ACC112 (cell line): ENCODE results near the gene RTP3.

Experiments
- H2AFZ ChIP-seq: fragments of 200-600 bp; sonication (generic); one replicate; pipeline ENCODE4 v1.6.0; 2017; ENCODE audit warnings: antibody characterized with exemption, low read length; ENCODE audit not compliant: unreplicated experiment
- H3K27ac ChIP-seq: fragments of 200-600 bp; sonication (generic); 2 replicates; pipeline ENCODE4 v1.5.1; 2014; ENCODE audit warnings: low read depth, mild to moderate bottlenecking, antibody characterized with exemption, low read length, moderate library complexity
- H3K27me3 ChIP-seq: fragments of 200-600 bp; sonication (generic); 2 replicates; pipeline ENCODE4 v1.6.1; 2014; ENCODE audit warnings: mild to moderate bottlenecking, antibody characterized with exemption, low read length, moderate library complexity, mixed read lengths; ENCODE audit not compliant: insufficient read depth
- H3K36me3 ChIP-seq: fragments of 200-600 bp; sonication (generic); 2 replicates; pipeline ENCODE4 v1.6.1; 2016; ENCODE audit warnings: mild to moderate bottlenecking, antibody characterized with exemption, low read length, moderate library complexity, mixed read lengths; ENCODE audit not compliant: insufficient read depth
- H3K4me1 ChIP-seq: fragments of 200-600 bp; sonication (generic); one replicate; pipeline ENCODE4 v1.6.1; 2016; ENCODE audit warnings: low read length, mixed read lengths; ENCODE audit not compliant: insufficient read depth, unreplicated experiment, control insufficient read depth
- H3K4me3 ChIP-seq: fragments of 200-600 bp; sonication (generic); 2 replicates; pipeline ENCODE4 v1.5.1; 2014; ENCODE audit warnings: mild to moderate bottlenecking, low read depth, low read length
- H3K79me2 ChIP-seq: fragments of 200-600 bp; sonication (generic); one replicate; pipeline ENCODE4 v1.6.0; 2016; ENCODE audit warnings: low read length; ENCODE audit not compliant: control insufficient read depth, unreplicated experiment, insufficient read depth

Gene RTP3

DNA sequence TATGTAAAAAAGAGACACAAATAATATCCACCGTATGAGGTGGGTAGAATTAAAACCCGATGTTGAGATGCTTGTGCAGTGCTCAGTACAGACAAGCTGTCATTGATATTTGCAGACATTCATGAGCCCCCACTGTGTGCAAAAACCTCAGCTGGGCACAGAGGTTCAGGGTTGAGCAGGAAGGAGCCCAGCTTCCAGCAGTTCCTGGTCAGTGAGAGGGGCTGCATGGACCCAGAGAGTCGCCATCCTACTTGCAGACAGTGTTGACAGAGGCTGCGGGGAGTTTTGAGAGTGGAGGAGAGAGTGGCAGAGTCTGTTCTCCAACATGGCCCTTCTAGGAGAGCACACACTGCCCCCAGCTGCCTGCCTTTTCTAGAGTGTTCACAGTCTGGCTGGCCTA is 26.9 kb upstream of the RTP3 start:
- peaks cover 52% of the 10 kb centered on the region for H3K27me3 ChIP-seq
- H3K4me1 ChIP-seq = peaks cover 6% of the 10 kb centered on the region
- no peak overlapping the region for H3K27ac ChIP-seq
- H2AFZ ChIP-seq = no peak overlapping the region
- H3K79me2 ChIP-seq = no peaks in the 10 kb centered on the region
- no peaks in the 10 kb centered on the region for H3K36me3 ChIP-seq
- H3K4me3 ChIP-seq = no peak overlapping the region

GRCh38 chr3:46471371-46471914 is 26.3 kb upstream of the RTP3 start:
- H3K36me3 ChIP-seq = no peaks in the 10 kb centered on the region
- peaks cover 58% of the 10 kb centered on the region for H3K27me3 ChIP-seq
- no peak overlapping the region for H3K27ac ChIP-seq
- no peak overlapping the region for H3K4me3 ChIP-seq
- H2AFZ ChIP-seq = no peak overlapping the region
- peaks cover under 1% of the 10 kb centered on the region for H3K4me1 ChIP-seq
- no peaks in the 10 kb centered on the region for H3K79me2 ChIP-seq

DNA sequence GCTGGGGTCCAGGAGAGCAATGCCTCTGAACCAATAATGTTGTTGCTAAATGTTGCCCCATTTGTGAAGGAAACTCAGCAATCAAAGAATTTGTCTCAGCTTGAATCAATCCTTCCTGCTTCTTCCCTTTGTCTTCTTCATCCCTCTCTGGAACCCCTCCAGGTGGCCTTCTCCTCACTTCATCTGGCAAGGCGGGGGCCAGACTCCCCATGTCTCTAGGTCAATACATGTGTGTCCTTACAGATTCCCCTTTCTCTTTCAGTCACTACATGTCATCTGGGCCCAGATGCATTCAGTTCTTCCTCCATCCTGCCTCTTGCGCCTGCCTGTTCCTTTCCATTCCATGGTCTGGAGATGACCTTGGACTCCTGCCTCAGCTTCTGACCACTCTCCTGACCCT is 25.0 kb upstream of the RTP3 start:
- peaks cover 71% of the 10 kb centered on the region for H3K27me3 ChIP-seq

GRCh38 chr3:46477145-46477544 is 20.6 kb upstream of the RTP3 start:
- H3K27ac ChIP-seq = no peak overlapping the region
- no peak overlapping the region for H2AFZ ChIP-seq
- no peaks in the 10 kb centered on the region for H3K4me1 ChIP-seq
- H3K27me3 ChIP-seq = peaks cover 66% of the 10 kb centered on the region
- no peak overlapping the region for H3K4me3 ChIP-seq
- no peaks in the 10 kb centered on the region for H3K79me2 ChIP-seq
- no peaks in the 10 kb centered on the region for H3K36me3 ChIP-seq

More for the DNA sequence above, 25.0 kb upstream of the RTP3 start:
- Histone ChIP-seq H3K79me2 (no peaks in the 10 kb centered on the region), H3K27ac (no peak overlapping the region), H3K4me1 (no peaks in the 10 kb centered on the region), H3K4me3 (no peak overlapping the region), H3K36me3 (no peaks in the 10 kb centered on the region), H2AFZ (no peak overlapping the region)

- H2AFZ ChIP-seq = no peak overlapping the region
- H3K27me3 ChIP-seq = peaks cover 60% of the 10 kb centered on the region
- H3K4me3 ChIP-seq = no peak overlapping the region
- H3K4me1 ChIP-seq = no peaks in the 10 kb centered on the region
- H3K36me3 ChIP-seq = no peaks in the 10 kb centered on the region
- H3K27ac ChIP-seq = no peak overlapping the region
- no peaks in the 10 kb centered on the region for H3K79me2 ChIP-seq
These were observed 20.0 kb upstream of the RTP3 start for GRCh38 chr3:46477756-46478155.

DNA sequence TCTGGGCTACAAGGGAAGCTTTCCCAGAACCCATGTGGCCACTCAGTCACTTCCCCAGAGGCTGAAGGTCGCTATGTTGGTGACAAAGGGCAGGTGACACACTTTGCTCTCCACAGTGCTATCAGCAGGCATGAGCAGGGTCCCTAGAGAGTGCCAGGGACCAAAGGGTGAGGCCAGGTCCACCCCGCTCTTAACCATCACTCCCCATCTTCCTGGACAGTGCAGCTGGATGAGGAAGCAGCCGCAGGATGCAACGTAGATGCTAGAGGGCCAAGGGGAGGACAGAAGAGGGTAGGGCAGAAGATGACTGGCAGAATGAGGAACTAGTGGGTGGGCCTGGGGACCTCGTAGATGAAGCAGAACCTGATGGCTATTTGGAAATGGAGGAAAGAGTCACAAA is 19.4 kb upstream of the RTP3 start:
- no peak overlapping the region for H3K4me3 ChIP-seq
- H3K79me2 ChIP-seq = no peaks in the 10 kb centered on the region
- H3K36me3 ChIP-seq = no peaks in the 10 kb centered on the region
- H3K27me3 ChIP-seq = peaks cover 54% of the 10 kb centered on the region
- H3K27ac ChIP-seq = no peak overlapping the region
- no peaks in the 10 kb centered on the region for H3K4me1 ChIP-seq
- H2AFZ ChIP-seq = no peak overlapping the region

DNA sequence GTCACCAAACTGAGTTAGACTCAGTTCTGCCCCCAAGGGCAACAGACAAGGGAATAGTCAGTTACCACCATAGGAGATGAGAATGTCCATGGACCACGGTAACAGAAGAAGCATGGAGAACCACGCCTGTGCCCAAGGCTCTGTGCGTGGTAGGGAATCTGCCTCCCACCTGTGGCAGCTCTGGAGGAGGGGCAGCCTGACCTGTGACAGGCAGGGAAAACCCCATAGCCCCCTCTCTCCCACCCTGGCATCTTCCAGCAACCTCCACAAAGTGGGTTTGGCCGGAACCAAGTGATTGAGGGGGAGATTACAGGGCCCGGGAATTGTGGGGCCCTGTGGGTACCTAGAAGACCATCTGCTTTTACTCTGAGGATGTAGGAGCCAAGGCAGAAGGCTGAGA is 18.8 kb upstream of the RTP3 start:
- Histone ChIP-seq H3K4me3 (no peak overlapping the region), H3K27ac (no peak overlapping the region), H3K4me1 (no peaks in the 10 kb centered on the region), H3K27me3 (peaks cover 47% of the 10 kb centered on the region), H2AFZ (no peak overlapping the region), H3K36me3 (no peaks in the 10 kb centered on the region), H3K79me2 (no peaks in the 10 kb centered on the region)

DNA sequence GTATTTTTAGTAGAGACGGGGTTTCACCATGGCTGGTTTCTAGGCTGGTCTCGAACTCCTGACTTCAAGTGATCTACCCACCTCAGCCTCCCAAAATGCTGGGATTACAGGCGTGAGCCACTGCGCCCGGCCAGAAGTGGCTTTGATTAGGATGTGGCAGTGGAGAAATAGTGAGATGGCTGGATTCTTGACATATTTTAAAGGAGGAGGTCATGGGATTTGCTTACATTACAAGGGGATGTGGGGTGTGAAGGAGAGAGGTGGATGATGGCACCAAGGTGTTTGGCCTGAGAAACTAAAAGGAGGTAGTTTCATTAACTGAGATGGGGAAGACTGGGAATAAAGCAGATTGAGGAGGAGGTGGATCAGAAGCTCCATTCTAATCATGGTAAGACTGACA is 18.1 kb upstream of the RTP3 start:
- H3K27ac ChIP-seq = no peak overlapping the region
- H3K79me2 ChIP-seq = no peaks in the 10 kb centered on the region
- peaks cover 40% of the 10 kb centered on the region for H3K27me3 ChIP-seq
- no peak overlapping the region for H3K4me3 ChIP-seq
- no peaks in the 10 kb centered on the region for H3K4me1 ChIP-seq
- no peak overlapping the region for H2AFZ ChIP-seq
- H3K36me3 ChIP-seq = no peaks in the 10 kb centered on the region

DNA sequence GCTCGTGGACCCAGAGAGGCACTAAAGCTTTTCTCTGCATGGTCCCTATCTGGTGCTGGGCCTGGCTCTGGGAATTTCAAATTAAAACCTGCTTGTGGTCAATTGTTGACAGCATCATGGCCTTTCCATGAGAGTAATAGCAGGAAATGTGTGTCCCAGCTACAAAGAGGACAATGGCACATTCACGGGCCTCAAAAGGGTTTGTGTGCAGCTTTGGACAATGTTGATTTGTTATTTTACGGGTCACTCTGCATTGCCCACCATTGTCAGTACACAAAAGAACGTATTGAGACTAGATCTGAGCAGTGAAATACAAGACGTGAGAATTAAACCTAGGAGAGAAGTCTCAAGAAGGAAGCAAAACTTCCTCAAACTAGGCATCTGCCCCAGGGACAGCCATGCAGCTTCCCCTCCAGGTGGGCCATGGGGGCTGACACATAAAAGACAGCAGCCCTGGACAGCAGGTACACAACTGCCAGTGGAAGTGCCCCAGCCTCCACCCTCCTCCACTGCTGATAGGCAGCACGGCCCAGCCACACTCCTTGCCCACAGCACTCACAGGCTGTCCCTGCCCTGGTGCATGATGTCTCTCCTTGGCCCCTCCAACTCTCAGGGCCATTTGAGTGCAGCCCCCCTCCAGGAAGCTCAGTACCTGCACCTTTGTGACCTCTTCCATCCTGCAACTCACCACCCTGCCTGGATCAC is 17.1 kb upstream of the RTP3 start:
- no peaks in the 10 kb centered on the region for H3K4me1 ChIP-seq
- no peak overlapping the region for H3K4me3 ChIP-seq
- H3K27me3 ChIP-seq = peaks cover 34% of the 10 kb centered on the region

DNA sequence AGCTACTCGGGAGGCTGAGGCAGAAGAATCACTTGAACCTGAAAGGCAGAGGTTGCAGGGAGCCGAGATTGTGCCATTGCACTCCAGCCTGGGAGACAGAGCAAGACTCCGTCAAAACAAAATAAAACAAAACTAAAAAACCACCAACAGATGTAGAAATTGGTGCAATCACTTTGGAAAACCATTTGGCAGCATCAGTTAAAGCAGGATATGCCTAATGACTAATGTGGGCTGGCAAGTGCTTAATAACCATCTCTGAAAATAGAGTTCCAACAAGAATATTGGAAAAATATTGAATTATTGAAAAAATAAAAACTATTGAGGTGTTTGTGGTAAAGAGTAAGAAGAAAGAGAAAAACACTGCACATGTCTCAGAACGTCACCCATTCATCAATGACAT is 16.1 kb upstream of the RTP3 start:
- Histone ChIP-seq H3K79me2 (no peaks in the 10 kb centered on the region), H3K36me3 (no peaks in the 10 kb centered on the region), H3K4me3 (no peak overlapping the region), H3K27ac (no peak overlapping the region), H3K4me1 (no peaks in the 10 kb centered on the region), H3K27me3 (peaks cover 26% of the 10 kb centered on the region), H2AFZ (no peak overlapping the region)

More for the DNA sequence above, 17.1 kb upstream of the RTP3 start:
- no peaks in the 10 kb centered on the region for H3K36me3 ChIP-seq
- no peak overlapping the region for H3K27ac ChIP-seq
- no peak overlapping the region for H2AFZ ChIP-seq
- no peaks in the 10 kb centered on the region for H3K79me2 ChIP-seq

DNA sequence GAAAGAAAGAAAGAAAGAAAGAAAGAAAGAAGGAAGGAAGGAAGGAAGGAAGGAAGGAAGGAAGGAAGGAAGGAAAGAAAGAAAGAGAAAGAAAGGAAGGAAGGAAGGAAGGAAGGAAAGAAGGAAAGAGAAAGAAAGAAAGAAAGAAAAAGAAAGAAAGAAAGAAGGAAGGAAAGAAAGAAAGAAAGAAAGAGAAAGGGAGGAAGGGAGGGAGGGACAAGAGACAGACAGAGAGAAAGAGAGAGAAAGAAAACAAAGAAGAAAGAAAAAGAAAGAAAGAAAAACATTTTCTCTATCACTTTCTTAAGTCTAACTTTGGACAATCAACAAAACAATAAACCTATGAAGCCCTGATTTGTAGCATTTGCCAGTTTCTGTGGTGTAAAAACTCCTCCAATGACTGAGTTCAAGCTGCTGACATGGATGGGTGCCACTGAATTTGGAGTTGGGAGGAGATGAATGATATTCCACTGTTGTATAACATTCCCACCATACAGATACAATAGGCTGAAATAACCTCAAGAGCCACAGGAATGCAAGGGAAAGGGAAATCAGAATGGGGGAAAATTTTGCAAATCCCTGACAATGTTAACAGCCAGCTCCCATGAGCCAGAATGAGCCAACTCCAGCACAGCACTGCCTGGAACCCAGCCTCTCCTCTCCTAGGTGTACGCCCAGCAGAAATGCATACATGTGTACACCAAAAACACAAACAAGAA is 15.0 kb upstream of the RTP3 start:
- Histone ChIP-seq H3K27me3 (peaks cover 15% of the 10 kb centered on the region), H2AFZ (no peak overlapping the region), H3K4me1 (no peaks in the 10 kb centered on the region), H3K36me3 (no peaks in the 10 kb centered on the region), H3K27ac (no peak overlapping the region), H3K4me3 (no peak overlapping the region), H3K79me2 (no peaks in the 10 kb centered on the region)
